ENCODE measurements around the gene TBC1D10B. TPM values are rescaled to one million over a fixed set of nuclear protein-coding genes. Genes with fewer than 3 reads are reported as not detected.
A peak's percentile ranks its signal among the peaks of the same experiment; 100 is the strongest.
"Not testable (repeated sequence)": the region's sequence is repeated elsewhere in the genome, so short reads cannot be mapped to it uniquely, and the experiment has no call there.

TBC1D10B gene
- total RNA-seq, 2 experiments from 2014 or later: 54.7 to 54.8 TPM

- Mint-ChIP-seq H3K36me3 (peaks cover 54% of the 10 kb centered on the region), H3K27ac (peak overlapping the region; percentile 18), H3K9me3 (no peaks in the 10 kb centered on the region), H3K27me3 (no peaks in the 10 kb centered on the region), H3K4me3 (peak overlapping the region; percentile 3), H3K4me1 (ENCODE audit: low read depth) (peaks cover 53% of the 10 kb centered on the region)
- intact Hi-C loops (cut with micrococcal nuclease): no loop called here
- CTCF ChIA-PET: interaction anchor here (1.2 to 2.3 kb wide), 2 partner anchors 18 to 57 kb away, joined by 4 to 10 read pairs; partner anchors contain the start of gene TBC1D10B
- POLR2A ChIA-PET: no interaction called here
- DNase-seq: no peak
Measured at GRCh38 chr16:30352488-30353401, 17.5 kb downstream of the TBC1D10B start.

- Mint-ChIP-seq H3K36me3 (peaks cover 45% of the 10 kb centered on the region), H3K4me1 (ENCODE audit: low read depth) (peaks cover 48% of the 10 kb centered on the region), H3K27me3 (no peaks in the 10 kb centered on the region), H3K4me3 (no peak overlapping the region), H3K9me3 (no peaks in the 10 kb centered on the region), H3K27ac (peak overlapping the region; percentile 51)
- intact Hi-C loops (cut with micrococcal nuclease): no loop called here
- DNase-seq: no peak
- CTCF ChIA-PET: no interaction called here
- POLR2A ChIA-PET: no interaction called here
Measured at GRCh38 chr16:30351586-30352419, 18.5 kb downstream of the TBC1D10B start.

GRCh38 chr16:30351001-30351441 lies 19.3 kb downstream of the TBC1D10B start:
- Mint-ChIP-seq H3K9me3 (no peaks in the 10 kb centered on the region), H3K27ac (peak overlapping the region; percentile 84), H3K4me3 (no peak overlapping the region), H3K27me3 (no peaks in the 10 kb centered on the region), H3K36me3 (peaks cover 43% of the 10 kb centered on the region), H3K4me1 (ENCODE audit: low read depth) (peaks cover 41% of the 10 kb centered on the region)
- no peak for DNase-seq
- ChIA-PET CTCF (no interaction called here), POLR2A (no interaction called here)
- intact Hi-C loops (cut with micrococcal nuclease): no loop called here

DNA sequence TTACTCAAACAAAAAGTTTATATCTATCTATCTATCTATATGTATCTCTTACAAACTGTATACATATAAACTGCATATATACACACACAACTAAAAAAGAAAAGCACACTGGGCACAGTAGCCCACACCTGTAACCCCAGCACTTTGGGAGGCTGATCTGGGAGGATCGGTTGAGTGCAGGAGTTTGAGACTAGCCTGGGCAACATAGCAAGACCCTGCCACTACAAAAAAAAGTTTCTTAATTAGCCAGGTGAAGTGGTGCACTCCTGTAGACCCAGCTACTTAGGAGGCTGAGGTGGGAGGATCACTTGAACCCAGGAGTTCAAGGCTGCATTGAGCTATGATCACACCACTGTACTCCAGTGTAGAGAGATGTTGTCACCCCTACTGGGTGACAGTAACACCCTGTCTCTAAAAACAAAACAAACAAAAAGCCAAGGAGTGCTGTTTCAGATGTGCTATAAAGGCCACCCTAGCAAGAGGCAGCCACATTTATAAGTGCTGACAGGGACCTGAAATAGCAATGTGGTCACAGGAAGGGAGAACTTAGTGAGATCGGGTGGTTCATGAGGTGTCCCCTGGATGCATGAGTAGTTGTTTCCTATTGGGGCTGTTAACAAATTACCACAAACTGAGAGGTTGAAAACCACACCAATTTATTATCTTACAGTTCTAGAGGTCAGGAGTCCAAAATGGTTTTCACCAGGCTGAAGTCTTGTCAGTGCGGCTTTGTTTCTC lies 20.0 kb downstream of the TBC1D10B start:
- peak overlapping the region; percentile 84 for H3K27ac Mint-ChIP-seq
- POLR2A ChIA-PET: interaction anchor here (1.5 kb wide), 1 partner anchor 52 kb away, joined by 5 read pairs; no protein-coding TSS in a partner anchor
- CTCF ChIA-PET: no interaction called here
- peak; percentile 56 for DNase-seq
- no peaks in the 10 kb centered on the region for H3K9me3 Mint-ChIP-seq
- H3K4me1 Mint-ChIP-seq (ENCODE audit: low read depth): peaks cover 36% of the 10 kb centered on the region
- intact Hi-C loops (cut with micrococcal nuclease): no loop called here
- H3K27me3 Mint-ChIP-seq: no peaks in the 10 kb centered on the region
- H3K4me3 Mint-ChIP-seq: no peak overlapping the region
- peaks cover 42% of the 10 kb centered on the region for H3K36me3 Mint-ChIP-seq

DNA sequence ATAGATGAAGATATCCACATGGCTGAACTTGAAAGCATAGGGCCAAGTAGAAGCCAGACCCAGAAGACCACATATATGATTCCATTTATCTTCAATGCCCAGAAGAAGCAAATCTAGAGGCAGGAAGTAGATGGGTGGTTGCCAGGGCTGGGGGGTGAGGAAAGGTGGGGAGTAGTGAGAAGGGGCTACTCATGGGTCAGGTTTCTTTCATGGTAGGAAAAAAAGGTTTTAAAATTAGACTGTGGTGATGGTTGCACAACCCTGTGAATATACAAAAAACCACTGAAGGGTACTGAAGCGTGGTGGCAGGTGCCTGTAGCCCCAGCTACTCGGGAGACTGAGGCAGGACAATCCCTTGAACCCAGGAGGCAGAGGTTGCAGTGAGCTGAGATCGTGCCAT lies 20.6 kb downstream of the TBC1D10B start:
- CTCF ChIA-PET: no interaction called here
- H3K27ac Mint-ChIP-seq: peak overlapping the region; percentile 84
- H3K36me3 Mint-ChIP-seq: peaks cover 38% of the 10 kb centered on the region
- intact Hi-C loops (cut with micrococcal nuclease): no loop called here
- H3K9me3 Mint-ChIP-seq: no peaks in the 10 kb centered on the region
- POLR2A ChIA-PET: interaction anchor here (1.5 kb wide), 1 partner anchor 53 kb away, joined by 5 read pairs; no protein-coding TSS in a partner anchor
- no peak for DNase-seq
- peaks cover 36% of the 10 kb centered on the region for H3K4me1 Mint-ChIP-seq (ENCODE audit: low read depth)
- H3K27me3 Mint-ChIP-seq: no peaks in the 10 kb centered on the region
- H3K4me3 Mint-ChIP-seq: no peak overlapping the region

- H3K9me3 Mint-ChIP-seq: no peaks in the 10 kb centered on the region
- intact Hi-C loops (cut with micrococcal nuclease): no loop called here
- peaks cover 34% of the 10 kb centered on the region for H3K36me3 Mint-ChIP-seq
- no peak overlapping the region for H3K4me3 Mint-ChIP-seq
- DNase-seq: no peak
- ChIA-PET CTCF (no interaction called here), POLR2A (interaction anchor here (1.5 kb wide), 1 partner anchor 53 kb away, joined by 5 read pairs; no protein-coding TSS in a partner anchor)
- H3K27ac Mint-ChIP-seq: no peak overlapping the region
- no peaks in the 10 kb centered on the region for H3K27me3 Mint-ChIP-seq
- peaks cover 29% of the 10 kb centered on the region for H3K4me1 Mint-ChIP-seq (ENCODE audit: low read depth)
Measured at GRCh38 chr16:30348929-30349328, 21.4 kb downstream of the TBC1D10B start.

- CTCF ChIA-PET: no interaction called here
- intact Hi-C loops (cut with micrococcal nuclease): no loop called here
- Mint-ChIP-seq H3K9me3 (no peaks in the 10 kb centered on the region), H3K4me1 (ENCODE audit: low read depth) (peaks cover 22% of the 10 kb centered on the region), H3K27me3 (no peaks in the 10 kb centered on the region), H3K27ac (no peak overlapping the region), H3K4me3 (no peak overlapping the region), H3K36me3 (peaks cover 31% of the 10 kb centered on the region)
- POLR2A ChIA-PET: interaction anchor here (0.5 kb wide), 1 partner anchor 1856 kb away, joined by 4 read pairs; no protein-coding TSS in a partner anchor
- DNase-seq: no peak
Measured at GRCh38 chr16:30348113-30348512, 22.2 kb downstream of the TBC1D10B start.

- ChIA-PET CTCF (no interaction called here), POLR2A (interaction anchor here (0.6 kb wide), 1 partner anchor 46 kb away, joined by 6 read pairs; no protein-coding TSS in a partner anchor)
- peak; percentile 3 for DNase-seq
- intact Hi-C loops (cut with micrococcal nuclease): no loop called here
- H3K9me3 Mint-ChIP-seq: no peaks in the 10 kb centered on the region
- peaks cover 17% of the 10 kb centered on the region for H3K4me1 Mint-ChIP-seq (ENCODE audit: low read depth)
- no peak overlapping the region for H3K27ac Mint-ChIP-seq
- H3K4me3 Mint-ChIP-seq: no peak overlapping the region
- H3K27me3 Mint-ChIP-seq: no peaks in the 10 kb centered on the region
- H3K36me3 Mint-ChIP-seq: peaks cover 17% of the 10 kb centered on the region
Measured at GRCh38 chr16:30346286-30346685, 24.0 kb downstream of the TBC1D10B start.

- H3K4me3 Mint-ChIP-seq; POLR2A ChIA-PET; intact Hi-C loops (cut with micrococcal nuclease); H3K27ac Mint-ChIP-seq; H3K27me3 Mint-ChIP-seq; H3K36me3 Mint-ChIP-seq; H3K9me3 Mint-ChIP-seq; H3K4me1 Mint-ChIP-seq (ENCODE audit: low read depth): not testable (repeated sequence)
- DNase-seq: peak; percentile 1
- CTCF ChIA-PET: interaction anchor here (0.7 kb wide), 1 partner anchor 186 kb away, joined by 4 read pairs; no protein-coding TSS in a partner anchor
Measured at GRCh38 chr16:30343491-30343820, 26.8 kb downstream of the TBC1D10B start.

- no peak overlapping the region for H3K27ac Mint-ChIP-seq
- H3K27me3 Mint-ChIP-seq: no peaks in the 10 kb centered on the region
- peaks cover 4% of the 10 kb centered on the region for H3K36me3 Mint-ChIP-seq
- H3K4me1 Mint-ChIP-seq (ENCODE audit: low read depth): no peaks in the 10 kb centered on the region
- POLR2A ChIA-PET: no interaction called here
- no peaks in the 10 kb centered on the region for H3K9me3 Mint-ChIP-seq
- H3K4me3 Mint-ChIP-seq: no peak overlapping the region
- intact Hi-C loops (cut with micrococcal nuclease): no loop called here
- CTCF ChIA-PET: interaction anchor here (0.7 to 1.3 kb wide), 2 partner anchors 67 to 185 kb away, joined by 4 to 5 read pairs; no protein-coding TSS in a partner anchor
- DNase-seq: no peak
Measured at GRCh38 chr16:30342751-30343490, 27.4 kb downstream of the TBC1D10B start.

- H3K9me3 Mint-ChIP-seq; POLR2A ChIA-PET; H3K27ac Mint-ChIP-seq; DNase-seq; H3K4me3 Mint-ChIP-seq; H3K27me3 Mint-ChIP-seq; H3K36me3 Mint-ChIP-seq; H3K4me1 Mint-ChIP-seq (ENCODE audit: low read depth); intact Hi-C loops (cut with micrococcal nuclease): not testable (repeated sequence)
- CTCF ChIA-PET: interaction anchor here (1.3 kb wide), 1 partner anchor 68 kb away, joined by 5 read pairs; no protein-coding TSS in a partner anchor
Measured at GRCh38 chr16:30341971-30342370, 28.3 kb downstream of the TBC1D10B start.
